GM18520 (cell line): Measurements from ENCODE around the gene MEF2D.
A peak's percentile ranks its signal among the peaks of the same experiment; 100 is the strongest.

Experiments used
- ATAC-seq: cut with Tn5 transposase; IDR thresholded peaks from one replicate; pipeline ENCODE4 v1.9.1; 2021; ENCODE audit not compliant: unreplicated experiment

The MEF2D gene

GRCh38 chr1:156502391-156502893 lies 1.9 kb upstream of the MEF2D start:
- no peak for ATAC-seq

GRCh38 chr1:156500793-156501506 lies 375 bp upstream of the MEF2D start:
- ATAC-seq = peak; percentile 36

- ATAC-seq = no peak
Measured at GRCh38 chr1:156499842-156500542, 583 bp downstream of the MEF2D start.

GRCh38 chr1:156499194-156499841 lies 1.3 kb downstream of the MEF2D start:
- ATAC-seq = no peak

- no peak for ATAC-seq
Measured at GRCh38 chr1:156498432-156499193, 2.0 kb downstream of the MEF2D start.

GRCh38 chr1:156497743-156498431 lies 2.7 kb downstream of the MEF2D start:
- ATAC-seq = no peak

GRCh38 chr1:156497078-156497742 lies 3.4 kb downstream of the MEF2D start:
- no peak for ATAC-seq

- ATAC-seq = no peak
Measured at GRCh38 chr1:156496211-156496761, 4.3 kb downstream of the MEF2D start.

DNA sequence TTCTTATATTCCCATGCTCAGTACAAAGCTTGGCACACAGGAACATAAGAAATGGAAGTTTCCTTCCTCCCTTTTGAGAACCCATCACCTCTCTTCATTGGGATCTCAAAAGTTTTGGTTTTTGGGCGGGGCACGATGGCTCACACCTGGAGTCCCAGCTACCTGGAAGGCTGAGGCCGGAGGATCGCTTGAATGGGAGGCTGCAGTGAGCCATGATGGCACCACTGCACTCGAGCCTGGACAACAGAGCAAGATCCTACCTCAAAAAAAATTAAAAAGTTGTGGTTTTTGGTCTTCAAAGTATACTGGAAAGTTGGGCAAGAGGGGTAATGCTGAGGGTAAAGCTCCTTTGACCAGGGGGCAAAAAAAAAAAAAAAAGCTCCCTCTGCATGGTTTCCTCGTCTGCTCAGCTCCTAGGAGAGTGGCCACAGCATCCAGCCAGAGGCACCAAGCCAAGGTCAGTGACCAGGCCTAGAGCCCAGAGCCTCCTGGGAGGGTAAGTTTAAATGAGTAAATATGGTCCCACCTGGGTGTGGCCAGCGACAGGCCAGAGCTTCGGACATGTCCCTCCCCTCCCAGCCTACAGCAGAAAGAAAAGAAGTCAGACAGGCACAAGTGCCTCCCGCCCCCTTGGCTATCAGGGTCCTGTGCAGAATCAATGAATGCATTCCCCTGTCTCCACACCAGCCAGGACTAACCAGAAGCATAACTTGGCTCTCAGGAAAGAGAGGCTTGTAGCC lies 5.0 kb downstream of the MEF2D start:
- no peak for ATAC-seq

GRCh38 chr1:156494309-156494895 lies 6.2 kb downstream of the MEF2D start:
- no peak for ATAC-seq

- no peak for ATAC-seq
Measured at GRCh38 chr1:156493742-156494141, 6.8 kb downstream of the MEF2D start.

- no peak for ATAC-seq
Measured at GRCh38 chr1:156493154-156493631, 7.4 kb downstream of the MEF2D start.

- no peak for ATAC-seq
Measured at GRCh38 chr1:156492591-156493080, 7.9 kb downstream of the MEF2D start.

DNA sequence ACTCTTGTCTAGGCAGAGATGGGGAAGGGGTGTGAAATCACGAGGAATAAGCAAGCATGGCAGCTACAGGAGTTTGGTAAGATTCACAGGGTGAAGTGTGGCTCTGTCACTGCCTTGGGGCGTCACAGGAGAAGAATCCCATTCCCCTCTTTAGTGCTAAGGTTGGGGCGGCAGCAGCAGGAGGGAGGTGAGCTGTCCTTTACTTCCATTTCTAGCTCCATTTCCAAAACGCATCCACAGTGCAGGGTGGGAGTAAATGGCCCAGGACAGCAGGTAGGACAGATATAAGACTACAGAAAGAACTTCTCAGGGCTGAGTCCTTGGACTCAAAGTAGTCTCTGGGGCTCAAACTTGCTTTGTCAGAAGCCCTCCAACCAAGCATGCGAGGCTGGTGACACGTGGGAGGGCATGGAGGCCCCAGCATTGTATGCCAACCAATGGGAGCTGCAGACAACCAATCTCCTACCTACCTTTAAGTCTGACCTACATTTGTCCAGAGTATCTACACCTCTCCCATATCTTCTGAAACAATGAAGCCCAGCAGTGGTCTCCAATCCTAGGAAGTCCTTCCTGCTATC lies 8.5 kb downstream of the MEF2D start:
- ATAC-seq = no peak

GRCh38 chr1:156491151-156491949 lies 9.2 kb downstream of the MEF2D start:
- no peak for ATAC-seq

- ATAC-seq = no peak
Measured at GRCh38 chr1:156490401-156491032, 10.1 kb downstream of the MEF2D start.

DNA sequence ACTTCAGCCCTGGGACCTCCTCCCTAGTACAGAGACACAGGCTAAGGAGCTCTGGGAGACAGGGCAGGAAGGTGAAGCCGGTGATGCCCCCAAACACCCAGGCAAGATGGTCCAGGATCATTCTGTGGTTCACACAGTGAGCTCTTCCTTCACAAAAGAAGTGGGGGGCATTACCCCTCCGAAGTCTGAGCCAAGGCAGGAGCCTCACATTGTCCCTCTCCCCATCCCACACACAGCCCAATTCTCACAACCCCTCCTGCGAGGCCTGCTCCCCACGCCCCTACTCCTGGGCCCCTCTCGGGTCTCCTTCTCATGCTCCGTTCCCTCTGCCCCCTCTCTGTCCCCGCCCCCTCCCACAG lies 10.7 kb downstream of the MEF2D start:
- ATAC-seq = no peak
